LNCaP clone FGC (cell line): ENCODE measurements around the gene SYT6.

ENCODE experiments used
- DNase-seq: peaks from one replicate; pipeline ENCODE4 v3.0.0-alpha.2; 2011; ENCODE audit warnings: low read depth
- H3K4me3 ChIP-seq: 2 replicates; pipeline ENCODE4 v1.5.1; 2011; ENCODE audit warnings: mild to moderate bottlenecking, low read depth, low read length, control low read depth
- CTCF ChIP-seq: IDR thresholded peaks from 2 replicates; pipeline ENCODE4 v1.5.1; 2012; ENCODE audit warnings: mild to moderate bottlenecking; ENCODE audit not compliant: control insufficient read depth, insufficient read depth; ENCODE audit errors: extremely low read depth

Gene SYT6

GRCh38 chr1:114112775-114113174 lies 40.9 kb downstream of the SYT6 start:
- DNase-seq = no peak
- no peak overlapping the region for H3K4me3 ChIP-seq
- TF ChIP-seq CTCF = no peak

- H3K4me3 ChIP-seq = no peak overlapping the region
- TF ChIP-seq CTCF = no peak
- no peak for DNase-seq
Observed at GRCh38 chr1:114111731-114112641, 41.7 kb downstream of the SYT6 start.

DNA sequence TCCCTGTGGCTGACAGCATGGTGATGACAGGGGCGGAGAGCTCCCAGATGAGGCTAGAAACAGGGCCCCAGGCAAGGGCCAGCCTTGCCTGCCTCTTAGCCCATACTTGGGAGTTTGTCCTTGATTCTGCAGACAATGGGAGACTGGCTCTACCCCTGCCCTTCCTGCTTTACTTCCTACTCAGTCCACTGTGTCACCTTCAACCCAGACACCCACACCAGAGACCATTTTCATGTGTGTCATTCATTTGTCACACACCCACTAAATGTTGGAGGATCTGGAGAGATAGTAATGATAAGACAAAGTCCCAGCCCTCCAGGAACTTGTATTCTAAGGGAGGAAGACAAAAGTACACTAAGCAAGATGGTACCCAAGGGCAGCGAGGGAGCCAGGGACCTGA lies 43.7 kb downstream of the SYT6 start:
- no peak for TF ChIP-seq CTCF
- H3K4me3 ChIP-seq = no peak overlapping the region
- DNase-seq = no peak

- TF ChIP-seq CTCF = no peak
- no peak for DNase-seq
Observed at GRCh38 chr1:114108751-114109255, 44.9 kb downstream of the SYT6 start.

DNA sequence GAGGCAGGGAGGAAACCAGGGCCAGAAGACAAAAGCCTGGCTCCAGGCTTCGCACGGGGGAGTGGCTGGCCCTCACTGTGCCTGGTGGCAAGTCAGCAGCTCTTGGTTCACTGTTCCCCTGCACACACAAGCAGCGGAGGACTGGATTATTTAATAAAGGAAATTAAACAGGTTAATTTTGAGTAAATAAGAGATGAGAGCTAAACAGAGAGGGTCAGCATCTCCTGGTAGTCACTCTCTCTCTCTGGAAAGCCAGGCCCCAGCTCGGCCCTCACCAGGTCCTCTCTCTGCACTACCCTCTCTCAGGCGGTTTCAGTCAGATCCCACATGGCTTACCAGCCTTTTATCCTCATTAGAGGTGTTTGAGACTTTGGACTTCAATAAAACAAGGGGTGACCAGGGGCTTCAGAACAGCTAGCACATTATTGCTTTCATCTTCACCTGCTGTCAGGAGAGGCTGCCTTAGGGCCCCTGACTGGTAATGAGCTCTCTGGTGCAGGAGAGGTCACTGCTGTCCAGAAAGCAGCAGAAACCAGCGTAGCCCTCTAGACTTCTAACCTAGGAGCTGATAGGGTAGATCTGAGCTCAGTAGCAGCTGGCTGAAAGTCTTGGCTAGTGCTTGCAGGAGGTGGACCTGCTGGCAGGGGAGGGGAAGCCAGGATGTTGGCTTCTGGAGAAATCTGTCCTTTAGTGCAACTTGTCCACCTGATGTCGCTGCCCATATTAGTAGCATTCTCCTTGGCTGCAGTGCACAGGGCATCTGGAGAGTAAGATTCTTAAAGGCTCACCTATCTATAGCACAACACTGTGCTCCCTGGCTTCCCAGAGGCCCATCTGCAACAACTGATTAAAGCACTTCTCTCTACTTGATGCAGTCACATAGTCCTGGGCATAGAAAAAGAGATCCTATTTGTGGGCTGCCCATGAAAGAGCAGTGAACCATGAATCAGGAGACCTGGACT lies 45.9 kb downstream of the SYT6 start:
- TF ChIP-seq CTCF = no peak
- DNase-seq = no peak
- H3K4me3 ChIP-seq = no peak overlapping the region

More at GRCh38 chr1:114108751-114109255, 44.9 kb downstream of the SYT6 start:
- H3K4me3 ChIP-seq = no peak overlapping the region

DNA sequence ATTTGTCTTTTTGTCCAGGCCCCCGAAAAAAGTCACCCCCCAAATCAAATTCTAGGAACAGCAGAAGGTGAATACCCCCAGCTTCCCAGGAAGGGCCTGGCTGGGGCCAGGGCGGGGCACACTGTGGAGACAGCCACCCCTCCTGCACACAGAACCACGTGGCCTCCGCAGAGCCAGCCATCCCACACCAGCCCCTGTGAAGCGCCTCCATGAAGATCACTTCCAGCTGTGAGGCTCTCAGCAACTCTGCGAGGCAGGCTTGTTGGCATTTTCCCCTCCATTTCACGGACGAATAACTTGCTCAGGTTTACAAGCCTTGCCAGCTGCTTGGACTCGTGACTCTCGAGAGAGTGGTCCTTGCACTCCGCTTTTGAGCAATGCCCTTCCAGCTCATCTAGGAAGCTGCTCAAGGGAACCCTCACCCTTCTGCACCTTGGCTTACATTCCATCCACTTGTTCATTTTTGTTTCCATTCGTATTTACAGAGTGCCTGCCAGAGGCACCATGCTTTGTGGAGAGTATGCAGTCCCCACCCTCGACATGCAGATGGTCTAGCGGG lies 48.2 kb downstream of the SYT6 start:
- DNase-seq = no peak
- no peak for TF ChIP-seq CTCF
- H3K4me3 ChIP-seq = no peak overlapping the region
